NB4 (cell line): ENCODE results near the gene EIF3F.

Experiments
- DNase-seq: peaks from one replicate; pipeline ENCODE4 v3.0.0; 2010; ENCODE audit warnings: low read depth
- H3K4me3 ChIP-seq: one replicate; pipeline ENCODE4 v1.5.1; 2011; ENCODE audit warnings: mild to moderate bottlenecking, low read depth, low read length, moderate library complexity
- CTCF ChIP-seq: IDR thresholded peaks from one replicate; pipeline ENCODE4 v1.5.1; 2012; ENCODE audit warnings: low read depth, low read length
- MAX ChIP-seq: IDR thresholded peaks from 2 replicates; pipeline ENCODE4 v1.6.1; 2011; ENCODE audit warnings: low read depth, low read length
- MYC ChIP-seq: IDR thresholded peaks from 2 replicates; pipeline ENCODE4 v1.6.1; 2011; ENCODE audit warnings: low read depth, low read length
- POLR2A ChIP-seq: IDR thresholded peaks from 2 replicates; pipeline ENCODE4 v1.6.1; 2011; ENCODE audit warnings: mild to moderate bottlenecking; ENCODE audit not compliant: insufficient read length; ENCODE audit errors: extremely low read depth

Gene EIF3F

GRCh38 chr11:8008212-8008611 is 21.1 kb downstream of the EIF3F start:
- TF ChIP-seq POLR2A (no peak), MAX (no peak), CTCF (no peak), MYC (no peak)
- DNase-seq = peak; percentile 53
- H3K4me3 ChIP-seq = no peak overlapping the region

- H3K4me3 ChIP-seq = no peak overlapping the region
- TF ChIP-seq MAX = no peak
- no peak for TF ChIP-seq MYC
- no peak for TF ChIP-seq POLR2A
- TF ChIP-seq CTCF = no peak
- no peak for DNase-seq
Measured at GRCh38 chr11:8009856-8010255, 22.7 kb downstream of the EIF3F start.

GRCh38 chr11:8011371-8011770 is 24.2 kb downstream of the EIF3F start:
- no peak overlapping the region for H3K4me3 ChIP-seq
- TF ChIP-seq POLR2A = no peak
- no peak for TF ChIP-seq MAX
- no peak for TF ChIP-seq MYC
- TF ChIP-seq CTCF = no peak
- DNase-seq = no peak

GRCh38 chr11:8011981-8012444 is 24.9 kb downstream of the EIF3F start:
- no peak for DNase-seq

GRCh38 chr11:8013833-8014232 is 26.7 kb downstream of the EIF3F start:
- no peak for DNase-seq
- no peak for TF ChIP-seq CTCF
- TF ChIP-seq MYC = no peak
- TF ChIP-seq POLR2A = no peak

More at GRCh38 chr11:8011981-8012444, 24.9 kb downstream of the EIF3F start:
- TF ChIP-seq POLR2A (no peak), MYC (no peak), CTCF (no peak), MAX (no peak)
- H3K4me3 ChIP-seq = no peak overlapping the region

GRCh38 chr11:8015753-8016239 is 28.7 kb downstream of the EIF3F start:
- TF ChIP-seq MAX = no peak
- TF ChIP-seq POLR2A = no peak
- no peak for TF ChIP-seq MYC
- TF ChIP-seq CTCF = no peak
- DNase-seq = no peak
- H3K4me3 ChIP-seq = no peak overlapping the region

More at GRCh38 chr11:8013833-8014232, 26.7 kb downstream of the EIF3F start:
- no peak overlapping the region for H3K4me3 ChIP-seq
